Dorsolateral prefrontal cortex (tissue), 118 donors: ENCODE data around the gene CREB1. TPM values are rescaled to one million over a fixed set of nuclear protein-coding genes. Genes with fewer than 3 reads are reported as not detected.

Source experiments
- total RNA-seq, 120 experiments: library from RNA; stranded (reverse); gene quantifications; one replicate each; pipeline versions ENCODE4 v1.2.3 to v1.2.4, GENCODE V29; 2022

Gene CREB1
- total RNA-seq, 120 experiments from 2014 or later, result 52.8 to 106 (median 74.6) TPM

Other genes starting within 250 kb of the CREB1 start
- 10 to 100 TPM; 11.8 to 34.3 (median 18.4) TPM for gene METTL21A, start 95.4 kb downstream of the CREB1 start, total RNA-seq
- 10 to 100 TPM in 119 of 120 experiments, 1 to 10 TPM in 1; 9.6 to 27.4 (median 16.3) TPM for gene CCNYL1, start 181.7 kb downstream of the CREB1 start, total RNA-seq
- 10 to 100 TPM in 10 of 120 experiments, 1 to 10 TPM in 110; 2.1 to 17.5 (median 5.0) TPM for gene FZD5, start 239.9 kb downstream of the CREB1 start, total RNA-seq